Subcutaneous abdominal adipose tissue (tissue), 5 donors: ENCODE measurements around the gene CDC5L.

ENCODE experiments used
- H3K27ac ChIP-seq: one replicate; pipeline ENCODE4 v1.7.0; 2013; ENCODE audit warnings: low read depth, mild to moderate bottlenecking, inconsistent platforms, low read length, moderate library complexity
- H3K27me3 ChIP-seq, 5 donors: one replicate each; pipeline ENCODE4 v1.7.0; 2013; ENCODE audit warnings: low read length in 5 of 5, inconsistent platforms in 1 of 5; ENCODE audit not compliant: control insufficient read depth in 5 of 5, insufficient read depth in 4 of 5
- H3K36me3 ChIP-seq, 5 donors: one replicate each; pipeline ENCODE4 v1.7.0; 2013; ENCODE audit warnings: low read length in 5 of 5; ENCODE audit not compliant: control insufficient read depth in 5 of 5, insufficient read depth in 5 of 5
- H3K4me1 ChIP-seq, 5 donors: one replicate each; pipeline ENCODE4 v1.7.0; 2013; ENCODE audit warnings: low read length in 5 of 5, mild to moderate bottlenecking in 3 of 5, moderate library complexity in 1 of 5; ENCODE audit not compliant: control insufficient read depth in 5 of 5, insufficient read depth in 5 of 5
- H3K4me3 ChIP-seq, 5 donors: one replicate each; pipeline ENCODE4 v1.7.0; 2013; ENCODE audit warnings: low read length in 5 of 5, low read depth in 1 of 5
- H3K9ac ChIP-seq, 5 donors: one replicate each; pipeline ENCODE4 v1.7.0; 2013; ENCODE audit warnings: low read length in 5 of 5, mild to moderate bottlenecking in 4 of 5, moderate library complexity in 3 of 5
- H3K9me3 ChIP-seq, 5 donors: one replicate each; pipeline ENCODE4 v1.7.0; 2013; ENCODE audit warnings: low read length in 5 of 5; ENCODE audit not compliant: control insufficient read depth in 5 of 5
- donor health status: healthy.
- donor health status: healthy.
- donor health status: healthy.
- donor health status: healthy.
- donor health status: healthy.

CDC5L gene

GRCh38 chr6:44388887-44389286 is 1.4 kb downstream of the CDC5L start:
- Histone ChIP-seq H3K9me3 (no peaks in the 10 kb centered on the region), H3K27me3 (no peaks in the 10 kb centered on the region), H3K9ac (peak overlapping the region in 2 of 5 donors; percentile 15 to 31), H3K36me3 (peaks cover 16 to 28% (median 19%) of the 10 kb centered on the region in 5 donors), H3K27ac (no peak overlapping the region), H3K4me3 (peak overlapping the region in 4 of 5 donors; percentile 39 to 92 (median 89)), H3K4me1 (peaks cover 6 to 28% (median 22%) of the 10 kb centered on the region in 5 donors)

- Histone ChIP-seq H3K4me1 (peaks cover 6 to 28% (median 22%) of the 10 kb centered on the region in 5 donors), H3K9ac (peak overlapping the region in 1 of 5 donors; percentile 39), H3K27me3 (no peaks in the 10 kb centered on the region), H3K36me3 (peaks cover 27 to 41% (median 30%) of the 10 kb centered on the region in 5 donors), H3K27ac (no peak overlapping the region), H3K4me3 (no peak overlapping the region), H3K9me3 (no peaks in the 10 kb centered on the region)
Observed at GRCh38 chr6:44390158-44390683, 2.7 kb downstream of the CDC5L start.

GRCh38 chr6:44395501-44395900 is 8.0 kb downstream of the CDC5L start:
- Histone ChIP-seq H3K27me3 (no peaks in the 10 kb centered on the region), H3K9ac (no peak overlapping the region), H3K27ac (no peak overlapping the region), H3K9me3 (no peaks in the 10 kb centered on the region), H3K4me1 (peaks cover 0 to under 1% (median 0%) of the 10 kb centered on the region in 5 donors), H3K4me3 (no peak overlapping the region), H3K36me3 (peaks cover 43 to 78% (median 58%) of the 10 kb centered on the region in 5 donors)

- H3K36me3 ChIP-seq = peaks cover 42 to 79% (median 62%) of the 10 kb centered on the region in 5 donors
- H3K9me3 ChIP-seq = no peaks in the 10 kb centered on the region
- H3K27me3 ChIP-seq = no peaks in the 10 kb centered on the region
- no peak overlapping the region for H3K9ac ChIP-seq
- H3K4me3 ChIP-seq = no peak overlapping the region
- H3K27ac ChIP-seq = no peak overlapping the region
- H3K4me1 ChIP-seq = peaks cover 0 to 8% (median 0%) of the 10 kb centered on the region in 5 donors
Observed at GRCh38 chr6:44396968-44397367, 9.5 kb downstream of the CDC5L start.

GRCh38 chr6:44397424-44398164 is 10.1 kb downstream of the CDC5L start:
- Histone ChIP-seq H3K27me3 (no peaks in the 10 kb centered on the region), H3K4me3 (no peak overlapping the region), H3K9me3 (no peaks in the 10 kb centered on the region), H3K9ac (no peak overlapping the region), H3K27ac (no peak overlapping the region), H3K4me1 (peaks cover 0 to 8% (median 0%) of the 10 kb centered on the region in 5 donors), H3K36me3 (peaks cover 36 to 73% (median 58%) of the 10 kb centered on the region in 5 donors)

GRCh38 chr6:44399991-44400390 is 12.5 kb downstream of the CDC5L start:
- no peak overlapping the region for H3K27ac ChIP-seq
- peaks cover 25 to 63% (median 52%) of the 10 kb centered on the region in 5 donors for H3K36me3 ChIP-seq
- no peak overlapping the region for H3K4me3 ChIP-seq
- no peaks in the 10 kb centered on the region for H3K9me3 ChIP-seq
- H3K4me1 ChIP-seq = peaks cover 0 to 8% (median 0%) of the 10 kb centered on the region in 5 donors
- H3K9ac ChIP-seq = no peak overlapping the region
- no peaks in the 10 kb centered on the region for H3K27me3 ChIP-seq

- Histone ChIP-seq H3K27me3 (no peaks in the 10 kb centered on the region), H3K36me3 (peaks cover 24 to 62% (median 49%) of the 10 kb centered on the region in 5 donors), H3K27ac (no peak overlapping the region)
Observed at GRCh38 chr6:44400572-44400971, 13.1 kb downstream of the CDC5L start.

GRCh38 chr6:44401138-44401537 is 13.6 kb downstream of the CDC5L start:
- H3K9ac ChIP-seq = peak overlapping the region in 1 of 5 donors; percentile 1
- no peak overlapping the region for H3K27ac ChIP-seq
- no peaks in the 10 kb centered on the region for H3K27me3 ChIP-seq
- H3K4me3 ChIP-seq = no peak overlapping the region
- H3K36me3 ChIP-seq = peaks cover 20 to 59% (median 49%) of the 10 kb centered on the region in 5 donors
- H3K4me1 ChIP-seq = peaks cover 0 to 8% (median 0%) of the 10 kb centered on the region in 5 donors
- H3K9me3 ChIP-seq = no peaks in the 10 kb centered on the region

More at GRCh38 chr6:44400572-44400971, 13.1 kb downstream of the CDC5L start:
- H3K9ac ChIP-seq = peak overlapping the region in 1 of 5 donors; percentile 1
- H3K4me3 ChIP-seq = no peak overlapping the region
- no peaks in the 10 kb centered on the region for H3K9me3 ChIP-seq
- H3K4me1 ChIP-seq = peaks cover 0 to 8% (median 0%) of the 10 kb centered on the region in 5 donors

GRCh38 chr6:44404022-44404714 is 16.7 kb downstream of the CDC5L start:
- Histone ChIP-seq H3K9me3 (no peaks in the 10 kb centered on the region), H3K4me3 (no peak overlapping the region), H3K27me3 (no peaks in the 10 kb centered on the region), H3K4me1 (peaks cover 0 to 8% (median 0%) of the 10 kb centered on the region in 5 donors), H3K9ac (no peak overlapping the region), H3K36me3 (peaks cover 32 to 62% (median 53%) of the 10 kb centered on the region in 5 donors), H3K27ac (no peak overlapping the region)

GRCh38 chr6:44404715-44405099 is 17.2 kb downstream of the CDC5L start:
- Histone ChIP-seq H3K36me3 (peaks cover 37 to 64% (median 57%) of the 10 kb centered on the region in 5 donors), H3K27ac (no peak overlapping the region), H3K27me3 (no peaks in the 10 kb centered on the region), H3K9me3 (no peaks in the 10 kb centered on the region), H3K4me1 (peaks cover 0 to 8% (median 0%) of the 10 kb centered on the region in 5 donors), H3K4me3 (no peak overlapping the region), H3K9ac (no peak overlapping the region)
